ENCODE measurements around the gene SELENOW.
"Not testable (repeated sequence)": the region's sequence is repeated elsewhere in the genome, so short reads cannot be mapped to it uniquely, and the experiment has no call there.

SELENOW gene
- total RNA-seq, result 20.9 to 60.7 reads per million in 2 experiments

- peak; percentile 57 for DNase-seq (ENCODE audit: low read depth)
Observed at GRCh38 chr19:47778049-47778953, at the start of gene SELENOW. Gene SELENOW, plus strand, starts transcription at chr19:47778703. Its CDS starts 83 bp downstream, at chr19:47778786.

- DNase-seq (ENCODE audit: low read depth), result no peak
Observed at GRCh38 chr19:47729468-47729798, 49.1 kb upstream of the SELENOW start.

- DNase-seq (ENCODE audit: low read depth), result no peak
Observed at GRCh38 chr19:47729799-47730520, 48.5 kb upstream of the SELENOW start.

GRCh38 chr19:47730521-47730889, 48.0 kb upstream of the SELENOW start:
- no peak for DNase-seq (ENCODE audit: low read depth)

- DNase-seq (ENCODE audit: low read depth), result no peak
Observed at GRCh38 chr19:47730910-47731309, 47.6 kb upstream of the SELENOW start.

- DNase-seq (ENCODE audit: low read depth), result no peak
Observed at GRCh38 chr19:47735131-47735530, 43.4 kb upstream of the SELENOW start.

- no peak for DNase-seq (ENCODE audit: low read depth)
Observed at GRCh38 chr19:47740866-47741519, 37.5 kb upstream of the SELENOW start.

GRCh38 chr19:47741544-47742140, 36.9 kb upstream of the SELENOW start:
- DNase-seq (ENCODE audit: low read depth), result no peak

- DNase-seq (ENCODE audit: low read depth), result no peak
Observed at GRCh38 chr19:47742634-47743033, 35.9 kb upstream of the SELENOW start.

- DNase-seq (ENCODE audit: low read depth), result peak; percentile 94
Observed at GRCh38 chr19:47745010-47745901, 33.2 kb upstream of the SELENOW start, which contains the start of gene NOP53. Gene NOP53, plus strand, starts transcription at chr19:47745546. Its CDS starts 14 bp downstream, at chr19:47745560.

- DNase-seq (ENCODE audit: low read depth), result not testable (repeated sequence)
Observed at GRCh38 chr19:47746129-47746528, 32.4 kb upstream of the SELENOW start.

GRCh38 chr19:47749326-47749725, 29.2 kb upstream of the SELENOW start:
- no peak for DNase-seq (ENCODE audit: low read depth)

- no peak for DNase-seq (ENCODE audit: low read depth)
Observed at GRCh38 chr19:47750752-47751151, 27.8 kb upstream of the SELENOW start.

GRCh38 chr19:47752440-47753211, 25.9 kb upstream of the SELENOW start:
- DNase-seq (ENCODE audit: low read depth), result no peak

GRCh38 chr19:47754206-47755064, 24.1 kb upstream of the SELENOW start:
- no peak for DNase-seq (ENCODE audit: low read depth)

GRCh38 chr19:47755065-47755761, 23.3 kb upstream of the SELENOW start:
- DNase-seq (ENCODE audit: low read depth), result no peak

GRCh38 chr19:47755762-47756626, 22.5 kb upstream of the SELENOW start:
- no peak for DNase-seq (ENCODE audit: low read depth)

GRCh38 chr19:47756627-47756929, 21.9 kb upstream of the SELENOW start:
- DNase-seq (ENCODE audit: low read depth), result no peak
